ENCODE data around the gene OR4N5. TPM values are rescaled to one million over a fixed set of nuclear protein-coding genes. Genes with fewer than 3 reads are reported as not detected.
"Not testable (repeated sequence)": the region's sequence is repeated elsewhere in the genome, so short reads cannot be mapped to it uniquely, and the experiment has no call there.

Gene OR4N5
- total RNA-seq, 2 donors from 2014 or later = not detected

GRCh38 chr14:20164462-20164861 is 25.8 kb downstream of the OR4N5 start:
- Mint-ChIP-seq H3K27ac (no peak overlapping the region), H3K27me3 (ENCODE audit: insufficient read depth) (no peaks in the 10 kb centered on the region), H3K9me3 (peaks cover 79% of the 10 kb centered on the region), H3K36me3 (ENCODE audit: low read depth) (no peaks in the 10 kb centered on the region), H3K4me3 (no peak overlapping the region), H3K4me1 (no peaks in the 10 kb centered on the region)
- H3K9ac ChIP-seq (ENCODE audit: extremely low read depth, low read length, poor library complexity, severe bottlenecking) = no peak overlapping the region
- H3K9me3 ChIP-seq (ENCODE audit: control insufficient read depth, low read length) = peaks cover 86% of the 10 kb centered on the region
- no peaks in the 10 kb centered on the region for H3K36me3 ChIP-seq (ENCODE audit: control insufficient read depth, insufficient read depth, low read length)
- no peak for DNase-seq
- no peaks in the 10 kb centered on the region for H3K27me3 ChIP-seq (ENCODE audit: control insufficient read depth, insufficient read depth, low read length, poor library complexity, severe bottlenecking)
- no peak overlapping the region for H3K27ac ChIP-seq (ENCODE audit: low read depth, low read length)
- no peak overlapping the region for H3K4me3 ChIP-seq (ENCODE audit: low read length)
- TF ChIP-seq, protein P1, sequence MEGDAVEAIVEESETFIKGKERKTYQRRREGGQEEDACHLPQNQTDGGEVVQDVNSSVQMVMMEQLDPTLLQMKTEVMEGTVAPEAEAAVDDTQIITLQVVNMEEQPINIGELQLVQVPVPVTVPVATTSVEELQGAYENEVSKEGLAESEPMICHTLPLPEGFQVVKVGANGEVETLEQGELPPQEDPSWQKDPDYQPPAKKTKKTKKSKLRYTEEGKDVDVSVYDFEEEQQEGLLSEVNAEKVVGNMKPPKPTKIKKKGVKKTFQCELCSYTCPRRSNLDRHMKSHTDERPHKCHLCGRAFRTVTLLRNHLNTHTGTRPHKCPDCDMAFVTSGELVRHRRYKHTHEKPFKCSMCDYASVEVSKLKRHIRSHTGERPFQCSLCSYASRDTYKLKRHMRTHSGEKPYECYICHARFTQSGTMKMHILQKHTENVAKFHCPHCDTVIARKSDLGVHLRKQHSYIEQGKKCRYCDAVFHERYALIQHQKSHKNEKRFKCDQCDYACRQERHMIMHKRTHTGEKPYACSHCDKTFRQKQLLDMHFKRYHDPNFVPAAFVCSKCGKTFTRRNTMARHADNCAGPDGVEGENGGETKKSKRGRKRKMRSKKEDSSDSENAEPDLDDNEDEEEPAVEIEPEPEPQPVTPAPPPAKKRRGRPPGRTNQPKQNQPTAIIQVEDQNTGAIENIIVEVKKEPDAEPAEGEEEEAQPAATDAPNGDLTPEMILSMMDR (conservative IDR thresholded peaks at IDR 0.05) = no peak
- no peaks in the 10 kb centered on the region for H3K4me1 ChIP-seq (ENCODE audit: control insufficient read depth, insufficient read depth, low read length)

- DNase-seq = no peak
- H3K27ac ChIP-seq (ENCODE audit: low read depth, low read length) = no peak overlapping the region
- H3K27me3 Mint-ChIP-seq (ENCODE audit: insufficient read depth) = no peaks in the 10 kb centered on the region
- no peaks in the 10 kb centered on the region for H3K27me3 ChIP-seq (ENCODE audit: control insufficient read depth, insufficient read depth, low read length, poor library complexity, severe bottlenecking)
- peaks cover 76% of the 10 kb centered on the region for H3K9me3 Mint-ChIP-seq
- H3K4me1 Mint-ChIP-seq = no peaks in the 10 kb centered on the region
- H3K4me3 ChIP-seq (ENCODE audit: low read length) = no peak overlapping the region
- H3K27ac Mint-ChIP-seq = no peak overlapping the region
- TF ChIP-seq, protein P1 (conservative IDR thresholded peaks at IDR 0.05) = no peak
- H3K4me3 Mint-ChIP-seq = no peak overlapping the region
- H3K9me3 ChIP-seq (ENCODE audit: control insufficient read depth, low read length) = peaks cover 74% of the 10 kb centered on the region
- H3K4me1 ChIP-seq (ENCODE audit: control insufficient read depth, insufficient read depth, low read length) = no peaks in the 10 kb centered on the region
- H3K36me3 Mint-ChIP-seq (ENCODE audit: low read depth) = no peaks in the 10 kb centered on the region
- no peak overlapping the region for H3K9ac ChIP-seq (ENCODE audit: extremely low read depth, low read length, poor library complexity, severe bottlenecking)
- H3K36me3 ChIP-seq (ENCODE audit: control insufficient read depth, insufficient read depth, low read length) = no peaks in the 10 kb centered on the region
Observed at GRCh38 chr14:20167091-20167490, 28.5 kb downstream of the OR4N5 start.

DNA sequence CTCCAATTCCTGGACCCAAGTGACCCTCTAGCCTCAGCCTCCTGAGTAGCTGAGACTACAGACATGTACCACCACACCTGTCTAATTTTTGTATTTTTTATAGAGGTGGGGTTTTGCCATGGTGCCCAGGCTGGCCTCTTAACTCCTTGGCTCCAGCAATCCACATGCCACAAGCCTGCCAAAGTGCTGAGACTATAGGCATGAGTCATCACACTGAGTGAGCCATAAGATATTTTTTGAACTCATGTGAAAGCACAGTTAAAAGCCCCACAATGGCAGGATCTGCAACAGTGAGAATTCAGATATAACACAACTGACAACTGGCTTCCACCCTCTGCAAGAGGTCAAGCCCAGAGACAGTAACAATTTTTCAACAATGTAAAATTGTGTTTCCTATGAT is 31.2 kb downstream of the OR4N5 start:
- not testable (repeated sequence) for H3K27ac ChIP-seq (ENCODE audit: low read depth, low read length); H3K9ac ChIP-seq (ENCODE audit: extremely low read depth, low read length, poor library complexity, severe bottlenecking); H3K36me3 Mint-ChIP-seq (ENCODE audit: low read depth); H3K36me3 ChIP-seq (ENCODE audit: control insufficient read depth, insufficient read depth, low read length); H3K27me3 Mint-ChIP-seq (ENCODE audit: insufficient read depth); H3K27me3 ChIP-seq (ENCODE audit: control insufficient read depth, insufficient read depth, low read length, poor library complexity, severe bottlenecking); H3K27ac Mint-ChIP-seq; H3K4me1 ChIP-seq (ENCODE audit: control insufficient read depth, insufficient read depth, low read length); DNase-seq; H3K4me3 ChIP-seq (ENCODE audit: low read length); H3K4me3 Mint-ChIP-seq; H3K4me1 Mint-ChIP-seq
- H3K9me3 Mint-ChIP-seq = peaks cover 78% of the 10 kb centered on the region
- peaks cover 56% of the 10 kb centered on the region for H3K9me3 ChIP-seq (ENCODE audit: control insufficient read depth, low read length)

DNA sequence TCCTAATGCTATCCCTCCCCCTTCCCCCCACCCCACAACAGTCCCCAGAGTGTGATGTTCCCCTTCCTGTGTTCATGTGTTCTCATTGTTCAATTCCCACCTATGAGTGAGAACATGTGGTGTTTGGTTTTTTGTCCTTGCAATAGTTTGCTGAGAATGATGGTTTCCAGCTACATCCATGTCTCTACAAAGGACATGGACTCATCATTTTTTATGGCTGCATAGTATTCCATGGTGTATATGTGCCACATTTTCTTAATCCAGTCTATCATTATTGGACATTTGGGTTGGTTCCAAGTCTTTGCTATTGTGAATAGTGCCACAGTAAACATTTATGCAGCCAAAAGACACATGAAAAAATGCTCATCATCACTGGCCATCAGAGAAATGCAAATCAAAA is 35.6 kb downstream of the OR4N5 start:
- peaks cover 48% of the 10 kb centered on the region for H3K9me3 ChIP-seq (ENCODE audit: control insufficient read depth, low read length)
- H3K9ac ChIP-seq (ENCODE audit: extremely low read depth, low read length, poor library complexity, severe bottlenecking); H3K4me3 Mint-ChIP-seq; H3K36me3 Mint-ChIP-seq (ENCODE audit: low read depth); H3K4me1 Mint-ChIP-seq; DNase-seq; H3K36me3 ChIP-seq (ENCODE audit: control insufficient read depth, insufficient read depth, low read length); H3K4me3 ChIP-seq (ENCODE audit: low read length); H3K27me3 Mint-ChIP-seq (ENCODE audit: insufficient read depth); H3K4me1 ChIP-seq (ENCODE audit: control insufficient read depth, insufficient read depth, low read length); H3K27ac ChIP-seq (ENCODE audit: low read depth, low read length); H3K27me3 ChIP-seq (ENCODE audit: control insufficient read depth, insufficient read depth, low read length, poor library complexity, severe bottlenecking); H3K27ac Mint-ChIP-seq: not testable (repeated sequence)
- peaks cover 84% of the 10 kb centered on the region for H3K9me3 Mint-ChIP-seq

All from endodermal cell (in vitro differentiated cells).